Measurements from ENCODE around the gene S100A5. TPM values are rescaled to one million over a fixed set of nuclear protein-coding genes. Genes with fewer than 3 reads are reported as not detected.

The S100A5 gene
- total and polyA plus RNA-seq, 10 of the 15 experiments (the other 5 are each of a cell fraction or from before 2014, with no cell fraction given), result 0.47 to 0.75 (median 0.56) TPM; not detected in 6

GRCh38 chr1:153568367-153569099, 27.8 kb upstream of the S100A5 start (continued):
- TF ChIP-seq EP300 (IDR thresholded peaks at IDR 0.05; ENCODE audit: borderline replicate concordance in 1 of 2, control insufficient read depth in 1 of 2, low read depth in 2 of 2, low read length in 2 of 2) (no peak), NR2C1 (IDR thresholded peaks at IDR 0.05) (no peak), KLF5 (IDR thresholded peaks at IDR 0.05; ENCODE audit: partially characterized antibody) (no peak), MYB (IDR thresholded peaks at IDR 0.05; ENCODE audit: borderline replicate concordance, low read depth, low read length) (no peak), NR2C2 (IDR thresholded peaks at IDR 0.05; ENCODE audit: borderline replicate concordance, control insufficient read depth, insufficient read length, low read depth) (no peak), IKZF1 (conservative IDR thresholded peaks at IDR 0.05) (peak; percentile 83), MEF2B (IDR thresholded peaks at IDR 0.05; ENCODE audit: partially characterized antibody, poor library complexity, severe bottlenecking) (peak; percentile 48), MTA2 (IDR thresholded peaks at IDR 0.05; ENCODE audit: low read depth) (no peak), SREBF2 (IDR thresholded peaks at IDR 0.05; ENCODE audit: low read length) (no peak), MXI1 (IDR thresholded peaks at IDR 0.05; ENCODE audit: low read depth, low read length) (no peak), BHLHE40 (IDR thresholded peaks at IDR 0.05; ENCODE audit: borderline replicate concordance in 1 of 2, low read depth in 2 of 2, low read length in 1 of 2) (0 out of 4 replicates have a peak, but pooled peaks of 1 of the 2 experiments have one; percentile 17), PKNOX1 (IDR thresholded peaks at IDR 0.05) (peak; percentile 20; the same call in 1 of the 2 replicates), CREB1 (IDR thresholded peaks at IDR 0.05; ENCODE audit: low read depth) (0 out of 2 replicates have a peak, but pooled peaks have one; percentile 48), ZBTB33 (IDR thresholded peaks at IDR 0.05) (no peak), SIX5 (IDR thresholded peaks at IDR 0.05; ENCODE audit: low read depth, low read length, severe bottlenecking) (no peak), ETV6 (conservative IDR thresholded peaks at IDR 0.05 in 1 of 2, IDR thresholded peaks at IDR 0.05 in 1 of 2; ENCODE audit: borderline replicate concordance in 1 of 2, low read depth in 1 of 2) (no peak), RAD21 (IDR thresholded peaks at IDR 0.05; ENCODE audit: insufficient read depth, low read depth, low read length) (peak; percentile 90), EED (IDR thresholded peaks at IDR 0.05; ENCODE audit: low read depth) (peak; percentile 42; the same call in 1 of the 2 replicates), CTCF (IDR thresholded peaks at IDR 0.05 in 2 of 3, conservative IDR thresholded peaks at IDR 0.05 in 1 of 3; ENCODE audit: control insufficient read depth in 2 of 3, extremely low read depth in 1 of 3, insufficient read depth in 1 of 3, low read depth in 3 of 3, low read length in 3 of 3) (peak; percentile 97 to 99 (median 98); a peak in 5 of 6 replicates)
- TF ChIP-seq, protein P1, sequence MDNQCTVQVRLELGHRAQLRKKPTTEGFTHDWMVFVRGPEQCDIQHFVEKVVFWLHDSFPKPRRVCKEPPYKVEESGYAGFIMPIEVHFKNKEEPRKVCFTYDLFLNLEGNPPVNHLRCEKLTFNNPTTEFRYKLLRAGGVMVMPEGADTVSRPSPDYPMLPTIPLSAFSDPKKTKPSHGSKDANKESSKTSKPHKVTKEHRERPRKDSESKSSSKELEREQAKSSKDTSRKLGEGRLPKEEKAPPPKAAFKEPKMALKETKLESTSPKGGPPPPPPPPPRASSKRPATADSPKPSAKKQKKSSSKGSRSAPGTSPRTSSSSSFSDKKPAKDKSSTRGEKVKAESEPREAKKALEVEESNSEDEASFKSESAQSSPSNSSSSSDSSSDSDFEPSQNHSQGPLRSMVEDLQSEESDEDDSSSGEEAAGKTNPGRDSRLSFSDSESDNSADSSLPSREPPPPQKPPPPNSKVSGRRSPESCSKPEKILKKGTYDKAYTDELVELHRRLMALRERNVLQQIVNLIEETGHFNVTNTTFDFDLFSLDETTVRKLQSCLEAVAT (IDR thresholded peaks at IDR 0.05), result no peak

Measured in GM12878 (cell line).